Measurements from ENCODE around the gene THOC2.

Gene THOC2

GRCh38 chrX:123561439-123562215 lies 171.2 kb downstream of the THOC2 start:
- TF ChIP-seq CTCF (IDR thresholded peaks at IDR 0.05; ENCODE audit: low read depth, low read length, missing control alignments): no peak
- H3K4me3 ChIP-seq (ENCODE audit: low read depth, low read length): no peak overlapping the region

DNA sequence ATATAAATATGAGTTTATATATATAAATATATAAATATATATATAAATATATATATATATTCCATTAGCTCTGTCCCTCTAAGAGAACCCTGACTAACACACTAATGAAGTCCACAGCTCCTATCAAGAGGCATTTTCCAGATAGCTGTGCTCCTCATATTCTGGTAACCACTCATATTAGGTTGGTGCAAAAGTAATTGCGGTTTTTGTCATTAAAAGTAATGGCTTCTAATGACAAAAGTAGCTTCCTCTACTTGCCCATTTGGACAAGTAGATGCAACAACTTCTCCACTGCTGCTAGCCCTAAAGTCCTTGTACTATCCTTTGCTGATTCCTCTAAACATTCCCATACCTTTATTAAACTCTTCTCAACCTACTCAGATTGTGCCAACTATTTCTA lies 182.0 kb downstream of the THOC2 start:
- DNase-seq (ENCODE audit: low read depth): no peak
- no peak for TF ChIP-seq CTCF (IDR thresholded peaks at IDR 0.05; ENCODE audit: low read depth, low read length, missing control alignments)
- H3K4me3 ChIP-seq (ENCODE audit: low read depth, low read length): no peak overlapping the region

More at GRCh38 chrX:123561439-123562215, 171.2 kb downstream of the THOC2 start:
- no peak for DNase-seq (ENCODE audit: low read depth)

Measured in GM12864 (cell line).